HEK293 (cell line): ENCODE results near the gene GAS7.
A peak's percentile ranks its signal among the peaks of the same experiment; 100 is the strongest.

Source experiments
- CTCF ChIA-PET: fragments of 350-600 bp; formaldehyde crosslinking; extraction: SDS; loops from one replicate; lab custom pipeline; 2021; ENCODE audit warnings: antibody characterized with exemption; lab: Yijun Ruan, JAX
- POLR2A ChIA-PET: fragments of 300-600 bp; formaldehyde crosslinking; extraction: SDS; loops from one replicate; lab custom pipeline; 2020; ENCODE audit warnings: antibody characterized with exemption, inconsistent platforms; lab: Yijun Ruan, JAX
- H3K27ac ChIP-seq: fragments of 200-500 bp; sonication (Bioruptor generic); 2 replicates; pipeline ENCODE4 v1.5.1; 2014; ENCODE audit warnings: low read depth, low read length, control low read depth, inconsistent platforms; ENCODE audit errors: extremely low read depth
- H3K36me3 ChIP-seq, 2 experiments: fragments of 200-500 bp in 1 of 2; sonication (Bioruptor generic) in 1 of 2; 1 replicate in 1 of 2; 2 replicates in 1 of 2; pipeline ENCODE4 v1.5.1; 2014 to 2017; ENCODE audit warnings: inconsistent platforms in 2 of 2, low read length in 2 of 2; ENCODE audit not compliant: control insufficient read depth in 2 of 2, insufficient read depth in 1 of 2
- H3K4me1 ChIP-seq: fragments of 200-500 bp; sonication (Bioruptor generic); 2 replicates; pipeline ENCODE4 v1.5.1; 2014; ENCODE audit warnings: mild to moderate bottlenecking, low read length, inconsistent platforms; ENCODE audit not compliant: control insufficient read depth, insufficient read depth
- H3K4me3 ChIP-seq: 2 replicates; pipeline ENCODE4 v1.5.1; 2011; ENCODE audit warnings: low read depth, mild to moderate bottlenecking, control low read depth, low read length, moderate library complexity
- H3K9me3 ChIP-seq: fragments of 200-500 bp; sonication (Bioruptor generic); 2 replicates; pipeline ENCODE4 v1.5.1; 2014; ENCODE audit warnings: low read depth, low read length, inconsistent platforms; ENCODE audit not compliant: control insufficient read depth, insufficient read depth
- BCL11B ChIP-seq: fragments of 450-650 bp; formaldehyde crosslinking; IDR thresholded peaks from 2 replicates; pipeline ENCODE4 v1.5.1; 2016; ENCODE audit warnings: low read depth, missing biosample characterization, missing genetic modification characterization
- KLF10 ChIP-seq: fragments of 450-650 bp; IDR thresholded peaks from 2 replicates; pipeline ENCODE4 v1.5.1; 2018; ENCODE audit warnings: missing biosample characterization, mild to moderate bottlenecking, missing genetic modification characterization
- MYNN ChIP-seq: fragments of 450-650 bp; formaldehyde crosslinking; IDR thresholded peaks from 2 replicates; pipeline ENCODE4 v1.5.1; 2016; ENCODE audit warnings: missing biosample characterization, missing genetic modification characterization, borderline replicate concordance
- MZF1 ChIP-seq: fragments of 450-650 bp; formaldehyde crosslinking; IDR thresholded peaks from 2 replicates; pipeline ENCODE4 v1.5.1; 2017; ENCODE audit warnings: missing biosample characterization, missing genetic modification characterization, borderline replicate concordance
- PRDM1 ChIP-seq: fragments of 450-650 bp; formaldehyde crosslinking; IDR thresholded peaks from 2 replicates; pipeline ENCODE4; 2016; ENCODE audit warnings: missing biosample characterization, missing genetic modification characterization
- RBAK ChIP-seq: fragments of 450-650 bp; formaldehyde crosslinking; IDR thresholded peaks from 2 replicates; pipeline ENCODE4 v1.5.1; 2016; ENCODE audit warnings: missing biosample characterization, missing genetic modification characterization
- SCRT2 ChIP-seq: fragments of 450-650 bp; formaldehyde crosslinking; IDR thresholded peaks from 2 replicates; pipeline ENCODE4 v1.5.1; 2016; ENCODE audit warnings: missing biosample characterization, missing genetic modification characterization
- SP7 ChIP-seq: fragments of 450-650 bp; formaldehyde crosslinking; IDR thresholded peaks from 2 replicates; pipeline ENCODE4 v1.5.1; 2016; ENCODE audit warnings: missing biosample characterization, missing genetic modification characterization
- WT1 ChIP-seq: fragments of 450-650 bp; formaldehyde crosslinking; IDR thresholded peaks from 2 replicates; pipeline ENCODE4 v1.5.1; 2016; ENCODE audit warnings: missing biosample characterization, missing genetic modification characterization
- ZBTB20 ChIP-seq: fragments of 450-650 bp; formaldehyde crosslinking; IDR thresholded peaks from 2 replicates; pipeline ENCODE4 v1.5.1; 2016; ENCODE audit warnings: missing biosample characterization, missing genetic modification characterization
- ZBTB48 ChIP-seq: fragments of 450-650 bp; formaldehyde crosslinking; IDR thresholded peaks from 2 replicates; pipeline ENCODE4 v1.5.1; 2016; ENCODE audit warnings: missing biosample characterization, missing genetic modification characterization
- ZBTB7A ChIP-seq: fragments of 450-650 bp; formaldehyde crosslinking; IDR thresholded peaks from 2 replicates; pipeline ENCODE4 v1.5.1; 2016; ENCODE audit warnings: low read depth, missing biosample characterization, missing genetic modification characterization
- ZEB2 ChIP-seq: fragments of 450-650 bp; formaldehyde crosslinking; IDR thresholded peaks from 2 replicates; pipeline ENCODE4 v1.5.1; 2016; ENCODE audit warnings: missing biosample characterization, missing genetic modification characterization
- ZFP41 ChIP-seq: fragments of 450-650 bp; formaldehyde crosslinking; IDR thresholded peaks from 2 replicates; pipeline ENCODE4 v1.5.1; 2016; ENCODE audit warnings: missing biosample characterization, missing genetic modification characterization, borderline replicate concordance
- ZIC2 ChIP-seq: fragments of 450-650 bp; formaldehyde crosslinking; IDR thresholded peaks from 2 replicates; pipeline ENCODE4 v1.5.1; 2016; ENCODE audit warnings: missing biosample characterization, missing genetic modification characterization
- ZNF16 ChIP-seq: fragments of 450-650 bp; formaldehyde crosslinking; IDR thresholded peaks from 2 replicates; pipeline ENCODE4 v1.5.1; 2016; ENCODE audit warnings: low read depth, missing biosample characterization, missing genetic modification characterization
- ZNF184 ChIP-seq: fragments of 450-650 bp; IDR thresholded peaks from 2 replicates; pipeline ENCODE4 v1.5.1; 2018; ENCODE audit warnings: missing biosample characterization, mild to moderate bottlenecking, missing genetic modification characterization
- ZNF223 ChIP-seq: fragments of 450-650 bp; formaldehyde crosslinking; IDR thresholded peaks from 2 replicates; pipeline ENCODE4 v1.5.1; 2016; ENCODE audit warnings: missing biosample characterization, missing genetic modification characterization
- ZNF248 ChIP-seq: fragments of 450-650 bp; formaldehyde crosslinking; IDR thresholded peaks from 2 replicates; pipeline ENCODE4 v1.5.1; 2017; ENCODE audit warnings: missing biosample characterization, missing genetic modification characterization
- ZNF324 ChIP-seq: fragments of 450-650 bp; formaldehyde crosslinking; IDR thresholded peaks from 2 replicates; pipeline ENCODE4 v1.5.1; 2016; ENCODE audit warnings: missing biosample characterization, missing genetic modification characterization
- ZNF37A ChIP-seq: fragments of 450-650 bp; IDR thresholded peaks from 2 replicates; pipeline ENCODE4 v1.5.1; 2018; ENCODE audit warnings: missing biosample characterization, missing genetic modification characterization
- ZNF558 ChIP-seq: fragments of 450-650 bp; formaldehyde crosslinking; IDR thresholded peaks from 2 replicates; pipeline ENCODE4 v1.5.1; 2016; ENCODE audit warnings: missing biosample characterization, missing genetic modification characterization
- ZNF610 ChIP-seq: fragments of 450-650 bp; formaldehyde crosslinking; IDR thresholded peaks from 2 replicates; pipeline ENCODE4 v1.5.1; 2016; ENCODE audit warnings: missing biosample characterization, missing genetic modification characterization, borderline replicate concordance
- ZSCAN23 ChIP-seq: fragments of 450-650 bp; formaldehyde crosslinking; IDR thresholded peaks from 2 replicates; pipeline ENCODE4 v1.5.1; 2016; ENCODE audit warnings: missing biosample characterization, missing genetic modification characterization
- TF ChIP-seq, protein P1 (sequence below): fragments of 450-650 bp; formaldehyde crosslinking; optimal IDR thresholded peaks from 2 replicates; pipeline ENCODE3; 2016; ENCODE audit warnings: missing biosample characterization, mild to moderate bottlenecking, missing genetic modification characterization
- TF ChIP-seq, protein P2 (sequence below): fragments of 450-650 bp; formaldehyde crosslinking; IDR thresholded peaks from 2 replicates; pipeline ENCODE4 v1.5.1; 2017; ENCODE audit warnings: missing biosample characterization, missing genetic modification characterization
- TF ChIP-seq, protein P3 (sequence below): fragments of 450-650 bp; formaldehyde crosslinking; IDR thresholded peaks from 2 replicates; pipeline ENCODE4 v1.5.1; 2016; ENCODE audit warnings: missing biosample characterization, missing genetic modification characterization
- TF ChIP-seq, protein P4 (sequence below): fragments of 450-650 bp; formaldehyde crosslinking; IDR thresholded peaks from 2 replicates; pipeline ENCODE4 v1.5.1; 2016; ENCODE audit warnings: missing biosample characterization, missing genetic modification characterization
- TF ChIP-seq, protein P5 (sequence below): fragments of 450-650 bp; formaldehyde crosslinking; IDR thresholded peaks from 2 replicates; pipeline ENCODE4; 2016; ENCODE audit warnings: missing biosample characterization, missing genetic modification characterization

GAS7 gene

DNA sequence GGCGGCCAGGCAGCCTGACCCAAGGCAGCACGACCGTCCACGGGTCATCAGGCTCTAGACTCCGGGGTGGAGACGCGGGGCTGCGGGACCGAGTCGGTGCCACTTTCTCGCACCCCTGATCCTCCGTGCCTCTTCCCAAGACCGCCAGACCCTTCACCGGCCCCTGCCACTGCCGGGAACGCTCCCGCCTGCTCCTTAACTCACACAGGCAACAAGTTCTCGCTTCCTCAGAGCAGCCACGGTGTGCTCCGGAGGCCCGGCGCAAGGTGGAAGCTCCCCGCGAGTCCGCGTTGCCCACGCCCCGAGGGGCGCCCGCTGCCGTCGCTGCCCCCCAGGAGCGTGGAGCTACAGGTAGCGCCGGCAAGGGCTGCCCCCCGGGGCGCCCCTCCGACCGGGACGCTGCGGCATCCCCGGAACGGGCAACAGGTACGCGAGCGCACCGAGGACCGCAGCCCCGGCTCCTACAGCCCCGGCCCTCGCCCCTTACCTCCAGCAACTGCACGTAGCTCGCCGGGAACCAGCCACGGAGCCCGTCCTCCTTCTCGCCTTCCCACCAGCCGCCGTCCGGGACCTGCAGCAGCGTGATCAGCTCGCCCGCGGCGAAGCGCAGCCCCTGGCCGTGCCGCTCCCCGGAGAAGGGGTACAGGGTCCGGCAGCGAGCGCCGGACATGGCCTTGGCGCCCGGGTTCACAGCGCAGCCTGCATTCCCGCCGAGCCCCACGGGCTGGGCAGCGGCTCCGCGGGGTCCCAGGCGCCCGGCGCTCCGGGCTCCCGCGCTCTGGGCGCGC lies 491 bp downstream of the GAS7 start (continued):
- TF ChIP-seq, protein P1, sequence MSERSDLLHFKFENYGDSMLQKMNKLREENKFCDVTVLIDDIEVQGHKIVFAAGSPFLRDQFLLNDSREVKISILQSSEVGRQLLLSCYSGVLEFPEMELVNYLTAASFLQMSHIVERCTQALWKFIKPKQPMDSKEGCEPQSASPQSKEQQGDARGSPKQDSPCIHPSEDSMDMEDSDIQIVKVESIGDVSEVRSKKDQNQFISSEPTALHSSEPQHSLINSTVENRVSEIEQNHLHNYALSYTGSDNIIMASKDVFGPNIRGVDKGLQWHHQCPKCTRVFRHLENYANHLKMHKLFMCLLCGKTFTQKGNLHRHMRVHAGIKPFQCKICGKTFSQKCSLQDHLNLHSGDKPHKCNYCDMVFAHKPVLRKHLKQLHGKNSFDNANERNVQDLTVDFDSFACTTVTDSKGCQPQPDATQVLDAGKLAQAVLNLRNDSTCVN (tag by site-specific recombination), result peak; percentile 47
- TF ChIP-seq ZNF184 (no peak), ZNF610 (no peak), ZEB2 (tag by site-specific recombination) (no peak), KLF10 (tag by site-specific recombination) (0 out of 2 replicates have a peak, but pooled peaks have one; percentile 14), ZBTB20 (tag by site-specific recombination) (peak; percentile 86), MZF1 (tag by site-specific recombination) (peak; percentile 35; the same call in 1 of the 2 replicates), ZIC2 (tag by site-specific recombination) (peak; percentile 70; the same call in 1 of the 2 replicates), ZNF248 (tag by site-specific recombination) (no peak), SCRT2 (tag by site-specific recombination) (peak; percentile 95)
- TF ChIP-seq, protein P2, sequence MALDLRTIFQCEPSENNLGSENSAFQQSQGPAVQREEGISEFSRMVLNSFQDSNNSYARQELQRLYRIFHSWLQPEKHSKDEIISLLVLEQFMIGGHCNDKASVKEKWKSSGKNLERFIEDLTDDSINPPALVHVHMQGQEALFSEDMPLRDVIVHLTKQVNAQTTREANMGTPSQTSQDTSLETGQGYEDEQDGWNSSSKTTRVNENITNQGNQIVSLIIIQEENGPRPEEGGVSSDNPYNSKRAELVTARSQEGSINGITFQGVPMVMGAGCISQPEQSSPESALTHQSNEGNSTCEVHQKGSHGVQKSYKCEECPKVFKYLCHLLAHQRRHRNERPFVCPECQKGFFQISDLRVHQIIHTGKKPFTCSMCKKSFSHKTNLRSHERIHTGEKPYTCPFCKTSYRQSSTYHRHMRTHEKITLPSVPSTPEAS (tag by site-specific recombination), result no peak
- TF ChIP-seq, protein P3, sequence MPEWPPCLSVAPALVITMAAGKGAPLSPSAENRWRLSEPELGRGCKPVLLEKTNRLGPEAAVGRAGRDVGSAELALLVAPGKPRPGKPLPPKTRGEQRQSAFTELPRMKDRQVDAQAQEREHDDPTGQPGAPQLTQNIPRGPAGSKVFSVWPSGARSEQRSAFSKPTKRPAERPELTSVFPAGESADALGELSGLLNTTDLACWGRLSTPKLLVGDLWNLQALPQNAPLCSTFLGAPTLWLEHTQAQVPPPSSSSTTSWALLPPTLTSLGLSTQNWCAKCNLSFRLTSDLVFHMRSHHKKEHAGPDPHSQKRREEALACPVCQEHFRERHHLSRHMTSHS (tag by site-specific recombination), result no peak

DNA sequence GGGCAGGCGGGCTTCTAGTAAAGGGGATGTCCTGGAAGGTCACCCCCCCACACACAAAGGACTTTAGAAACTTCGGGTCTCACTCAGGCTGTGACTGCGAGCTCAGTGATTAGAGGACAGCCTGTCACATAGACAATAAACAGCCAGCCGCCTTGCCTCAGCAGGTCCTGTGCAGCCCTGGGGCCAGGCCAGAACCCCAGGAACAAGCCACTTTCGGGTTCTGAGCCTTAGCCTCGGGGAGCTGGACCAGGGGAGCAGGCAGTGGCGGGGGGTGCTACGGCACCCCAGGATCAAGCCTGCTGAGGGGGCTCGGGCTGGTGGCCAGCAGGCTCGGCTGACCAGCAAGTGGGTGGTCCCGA lies 1.1 kb downstream of the GAS7 start:
- Histone ChIP-seq H3K36me3 (no peaks in the 10 kb centered on the region), H3K9me3 (no peaks in the 10 kb centered on the region), H3K4me3 (no peak overlapping the region), H3K4me1 (peaks cover 3% of the 10 kb centered on the region; the same call in 1 of the 2 replicates), H3K27ac (no peak overlapping the region)
- POLR2A ChIA-PET, result no interaction called here
- CTCF ChIA-PET, result interaction anchor here (0.5 kb wide), 1 partner anchor 268 kb away, joined by 4 read pairs; no protein-coding TSS in a partner anchor
- TF ChIP-seq, protein P4, sequence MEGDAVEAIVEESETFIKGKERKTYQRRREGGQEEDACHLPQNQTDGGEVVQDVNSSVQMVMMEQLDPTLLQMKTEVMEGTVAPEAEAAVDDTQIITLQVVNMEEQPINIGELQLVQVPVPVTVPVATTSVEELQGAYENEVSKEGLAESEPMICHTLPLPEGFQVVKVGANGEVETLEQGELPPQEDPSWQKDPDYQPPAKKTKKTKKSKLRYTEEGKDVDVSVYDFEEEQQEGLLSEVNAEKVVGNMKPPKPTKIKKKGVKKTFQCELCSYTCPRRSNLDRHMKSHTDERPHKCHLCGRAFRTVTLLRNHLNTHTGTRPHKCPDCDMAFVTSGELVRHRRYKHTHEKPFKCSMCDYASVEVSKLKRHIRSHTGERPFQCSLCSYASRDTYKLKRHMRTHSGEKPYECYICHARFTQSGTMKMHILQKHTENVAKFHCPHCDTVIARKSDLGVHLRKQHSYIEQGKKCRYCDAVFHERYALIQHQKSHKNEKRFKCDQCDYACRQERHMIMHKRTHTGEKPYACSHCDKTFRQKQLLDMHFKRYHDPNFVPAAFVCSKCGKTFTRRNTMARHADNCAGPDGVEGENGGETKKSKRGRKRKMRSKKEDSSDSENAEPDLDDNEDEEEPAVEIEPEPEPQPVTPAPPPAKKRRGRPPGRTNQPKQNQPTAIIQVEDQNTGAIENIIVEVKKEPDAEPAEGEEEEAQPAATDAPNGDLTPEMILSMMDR (tag by site-specific recombination), result no peak
- TF ChIP-seq ZNF16 (no peak), ZNF558 (tag by site-specific recombination) (no peak), RBAK (tag by site-specific recombination) (no peak), ZNF223 (no peak), PRDM1 (tag by site-specific recombination) (no peak), MYNN (tag by site-specific recombination) (no peak), ZNF610 (no peak), ZFP41 (tag by site-specific recombination) (no peak), ZBTB48 (tag by site-specific recombination) (no peak), SP7 (tag by site-specific recombination) (no peak), ZNF324 (tag by site-specific recombination) (no peak), ZNF37A (tag by site-specific recombination) (no peak), WT1 (tag by site-specific recombination) (no peak), BCL11B (tag by site-specific recombination) (no peak), ZSCAN23 (tag by site-specific recombination) (no peak), ZBTB7A (tag by site-specific recombination) (no peak)
- TF ChIP-seq, protein P5, sequence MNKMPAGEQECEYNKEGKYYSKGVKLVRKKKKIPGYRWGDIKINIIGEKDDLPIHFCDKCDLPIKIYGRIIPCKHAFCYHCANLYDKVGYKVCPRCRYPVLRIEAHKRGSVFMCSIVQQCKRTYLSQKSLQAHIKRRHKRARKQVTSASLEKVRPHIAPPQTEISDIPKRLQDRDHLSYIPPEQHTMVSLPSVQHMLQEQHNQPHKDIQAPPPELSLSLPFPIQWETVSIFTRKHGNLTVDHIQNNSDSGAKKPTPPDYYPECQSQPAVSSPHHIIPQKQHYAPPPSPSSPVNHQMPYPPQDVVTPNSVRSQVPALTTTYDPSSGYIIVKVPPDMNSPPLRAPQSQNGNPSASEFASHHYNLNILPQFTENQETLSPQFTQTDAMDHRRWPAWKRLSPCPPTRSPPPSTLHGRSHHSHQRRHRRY (tag by site-specific recombination), result no peak
